GM10248 (cell line): ENCODE data around the gene GMFB.

Source experiments
- CTCF ChIA-PET: fragments of 300-600 bp; sonication (Branson Sonifier 250); formaldehyde crosslinking; extraction: SDS; loops from one replicate; lab custom pipeline; 2021; ENCODE audit warnings: antibody characterized with exemption; lab: Yijun Ruan, JAX
- POLR2A ChIA-PET: fragments of 350-650 bp; sonication (Branson Sonifier 250); formaldehyde crosslinking; extraction: SDS; loops from one replicate; lab custom pipeline; 2020; ENCODE audit warnings: antibody characterized with exemption; lab: Yijun Ruan, JAX
- DNase-seq: peaks from one replicate; pipeline ENCODE4 v3.0.0; 2012; ENCODE audit errors: extremely low spot score
- TF ChIP-seq, protein P1 (sequence below): IDR thresholded peaks from 2 replicates; pipeline ENCODE4 v1.5.1; 2012; ENCODE audit warnings: mild to moderate bottlenecking, low read depth; ENCODE audit errors: extremely low read depth, missing control alignments, control extremely low read depth

Gene GMFB

DNA sequence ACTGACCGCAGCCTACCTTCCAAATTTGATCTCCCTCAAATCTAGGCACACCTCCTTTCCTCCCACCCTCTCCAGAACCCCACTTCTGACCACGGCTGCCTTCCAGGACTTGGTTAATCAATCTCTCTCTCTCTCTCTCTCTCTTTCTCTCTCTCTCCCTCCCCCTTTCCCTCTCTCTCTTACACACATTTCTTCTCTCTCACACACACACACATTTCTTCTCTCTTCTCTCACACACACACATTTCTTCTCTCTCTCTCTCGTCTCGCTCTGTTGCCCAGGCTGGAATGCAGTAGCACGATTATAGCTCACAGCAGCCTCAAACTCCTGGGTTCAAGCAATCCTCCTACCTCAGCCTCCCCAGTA, 521 bp upstream of the GMFB start:
- CTCF ChIA-PET, result interaction anchor here (1.1 to 5.9 kb wide), 5 partner anchors 19 to 414 kb away, joined by 3 to 30 read pairs (median 4); partner anchors contain the start of genes CGRRF1 and GCH1
- POLR2A ChIA-PET, result no interaction called here
- TF ChIP-seq, protein P1, sequence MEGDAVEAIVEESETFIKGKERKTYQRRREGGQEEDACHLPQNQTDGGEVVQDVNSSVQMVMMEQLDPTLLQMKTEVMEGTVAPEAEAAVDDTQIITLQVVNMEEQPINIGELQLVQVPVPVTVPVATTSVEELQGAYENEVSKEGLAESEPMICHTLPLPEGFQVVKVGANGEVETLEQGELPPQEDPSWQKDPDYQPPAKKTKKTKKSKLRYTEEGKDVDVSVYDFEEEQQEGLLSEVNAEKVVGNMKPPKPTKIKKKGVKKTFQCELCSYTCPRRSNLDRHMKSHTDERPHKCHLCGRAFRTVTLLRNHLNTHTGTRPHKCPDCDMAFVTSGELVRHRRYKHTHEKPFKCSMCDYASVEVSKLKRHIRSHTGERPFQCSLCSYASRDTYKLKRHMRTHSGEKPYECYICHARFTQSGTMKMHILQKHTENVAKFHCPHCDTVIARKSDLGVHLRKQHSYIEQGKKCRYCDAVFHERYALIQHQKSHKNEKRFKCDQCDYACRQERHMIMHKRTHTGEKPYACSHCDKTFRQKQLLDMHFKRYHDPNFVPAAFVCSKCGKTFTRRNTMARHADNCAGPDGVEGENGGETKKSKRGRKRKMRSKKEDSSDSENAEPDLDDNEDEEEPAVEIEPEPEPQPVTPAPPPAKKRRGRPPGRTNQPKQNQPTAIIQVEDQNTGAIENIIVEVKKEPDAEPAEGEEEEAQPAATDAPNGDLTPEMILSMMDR, result no peak
- DNase-seq, result no peak

DNA sequence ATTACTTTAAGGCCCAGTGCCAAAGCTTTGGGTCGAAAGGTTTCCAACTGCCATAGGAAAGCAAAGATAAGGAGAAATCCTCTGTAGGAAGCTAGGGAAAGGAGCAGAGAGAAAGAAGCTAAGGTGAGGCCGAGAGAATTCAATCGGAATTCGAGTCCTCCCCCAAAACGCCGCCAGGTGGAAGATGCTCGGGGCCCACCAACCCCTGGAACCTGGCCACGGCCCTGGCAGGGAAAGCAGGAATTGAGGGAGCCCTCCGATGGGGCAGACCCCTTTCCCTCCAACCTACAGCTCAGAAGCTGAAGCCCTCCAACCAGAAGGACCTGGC, 498 bp downstream of the GMFB start:
- TF ChIP-seq, protein P1, result no peak
- ChIA-PET CTCF (interaction anchor here (0.9 to 5.9 kb wide), 8 partner anchors 20 to 415 kb away, joined by 3 to 30 read pairs (median 4); partner anchors contain the start of genes CDKN3, CGRRF1 and GCH1), POLR2A (interaction anchor here (0.6 to 0.7 kb wide), 3 partner anchors 16 to 432 kb away, joined by 3 to 6 read pairs (median 3); no protein-coding TSS in a partner anchor)
- no peak for DNase-seq

DNA sequence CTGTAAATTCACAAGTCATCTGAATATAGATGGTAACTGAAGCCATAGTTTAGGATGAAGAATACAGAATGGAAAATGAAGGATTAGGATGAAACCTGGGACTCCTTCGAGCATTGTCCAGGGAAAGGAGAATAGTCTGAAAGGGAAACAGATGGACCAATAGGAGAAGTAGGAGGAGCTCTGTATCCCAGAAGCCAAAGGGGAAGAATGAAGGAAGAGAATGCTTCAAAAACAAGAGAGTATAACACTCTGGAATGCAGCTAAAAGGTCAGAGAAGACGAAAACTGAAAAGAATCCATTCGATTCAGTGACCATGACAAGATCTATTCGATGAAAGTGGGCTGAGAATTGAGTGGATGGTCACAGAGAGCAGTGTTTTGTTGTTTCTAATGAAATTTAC, 1.0 kb downstream of the GMFB start:
- ChIA-PET POLR2A (interaction anchor here (0.6 kb wide), 1 partner anchor 17 kb away, joined by 6 read pairs; no protein-coding TSS in a partner anchor), CTCF (interaction anchor here (0.8 to 5.9 kb wide), 8 partner anchors 14 to 415 kb away, joined by 3 to 30 read pairs (median 5); partner anchors contain the start of genes CDKN3, CGRRF1 and GCH1)
- TF ChIP-seq, protein P1, result no peak
- no peak for DNase-seq

DNA sequence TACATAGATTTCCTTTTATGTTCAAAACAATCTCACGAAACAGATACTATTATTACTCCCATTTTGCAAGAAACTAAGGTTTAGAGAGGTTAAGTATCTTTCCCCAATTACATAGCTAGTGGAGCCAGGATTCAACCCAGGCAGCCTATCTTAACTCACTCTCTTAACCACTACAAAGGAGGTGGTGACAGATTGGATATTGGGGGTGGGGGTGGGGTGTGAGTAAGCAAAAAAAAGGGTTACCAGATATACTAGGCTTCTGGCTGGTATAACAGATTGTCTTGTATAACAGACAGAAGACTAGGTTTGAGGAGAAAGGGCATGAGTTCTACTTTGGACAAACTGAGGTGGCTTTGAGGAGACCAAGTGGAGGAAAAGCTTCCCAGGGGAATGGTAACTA, 2.1 kb downstream of the GMFB start:
- CTCF ChIA-PET, result interaction anchor here (1.1 to 5.9 kb wide), 4 partner anchors 13 to 288 kb away, joined by 4 to 30 read pairs (median 11); partner anchors contain the start of gene CGRRF1
- TF ChIP-seq, protein P1, result no peak
- no peak for DNase-seq
- POLR2A ChIA-PET, result no interaction called here

DNA sequence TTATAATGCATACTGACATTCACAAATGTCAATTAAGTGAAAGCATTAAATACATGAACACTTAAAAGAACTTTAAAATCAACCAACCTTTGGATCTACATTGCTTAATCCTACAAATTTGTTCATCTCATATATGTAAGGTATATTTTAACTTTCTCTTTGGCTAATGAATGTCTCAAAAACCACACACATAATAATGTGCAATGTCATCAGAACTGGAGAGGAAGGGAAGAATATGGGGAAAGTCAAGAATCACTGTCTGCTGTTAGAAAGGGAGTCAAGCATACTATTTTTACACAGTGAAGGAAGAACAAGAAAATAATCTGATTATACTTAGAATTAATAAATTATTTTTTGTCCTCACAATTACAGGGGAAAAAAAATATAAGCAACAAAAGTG, 4.9 kb downstream of the GMFB start:
- ChIA-PET CTCF (interaction anchor here (1.0 to 2.1 kb wide), 5 partner anchors 10 to 117 kb away, joined by 3 to 8 read pairs (median 3); partner anchors contain the start of gene CGRRF1), POLR2A (interaction anchor here (0.9 kb wide), 1 partner anchor 26 kb away, joined by 3 read pairs; the partner anchor contains the start of gene CGRRF1)
- TF ChIP-seq, protein P1, result no peak
- no peak for DNase-seq

DNA sequence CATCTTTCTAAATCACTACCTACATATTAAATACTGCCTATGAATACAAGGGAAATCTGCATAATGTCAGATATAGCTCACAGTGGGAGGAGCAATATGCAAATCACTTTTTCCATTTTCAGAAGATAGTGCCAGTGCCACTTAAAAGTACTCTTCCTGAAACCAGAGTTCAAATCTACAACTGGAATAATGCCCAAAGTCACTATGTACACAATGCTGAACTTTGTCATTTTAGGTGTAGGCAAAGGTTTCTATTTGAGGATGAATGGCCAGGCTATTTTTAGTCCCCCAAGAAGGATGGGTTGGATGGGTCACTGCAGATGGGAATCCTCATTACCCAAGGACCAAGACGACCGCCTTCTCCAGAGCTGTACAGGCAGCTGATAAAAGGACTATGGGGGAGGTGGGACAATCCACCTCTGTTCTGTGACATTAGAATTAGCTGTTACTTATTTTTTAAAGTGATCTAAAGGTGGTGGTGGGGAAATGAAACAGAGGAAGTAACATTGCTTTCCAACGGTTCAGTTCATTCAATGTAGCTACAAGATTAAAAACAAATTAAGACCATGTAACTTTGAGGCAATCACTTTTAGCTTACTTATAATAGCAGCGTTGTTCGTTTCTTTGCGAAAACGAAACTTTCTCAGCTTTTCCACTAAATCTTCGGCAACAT, 5.6 kb downstream of the GMFB start:
- ChIA-PET CTCF (interaction anchor here (1.0 to 2.1 kb wide), 8 partner anchors 9 to 116 kb away, joined by 3 to 8 read pairs (median 4); partner anchors contain the start of genes CDKN3 and CGRRF1), POLR2A (interaction anchor here (0.9 kb wide), 1 partner anchor 26 kb away, joined by 3 read pairs; the partner anchor contains the start of gene CGRRF1)
- DNase-seq, result no peak
- TF ChIP-seq, protein P1, result no peak
